Activated CD4-positive, CD25-positive, alpha-beta regulatory T cell (primary cell): Measurements from ENCODE around the gene EXOC4.

Experiments
- DNase-seq, 4 experiments: peaks; one replicate each; lab custom pipeline; 2025; lab: John Stamatoyannopoulos, UW

Gene EXOC4

GRCh38 chr7:133706016-133706415, 453.1 kb downstream of the EXOC4 start:
- DNase-seq, result no peak

GRCh38 chr7:133709036-133709880, 456.4 kb downstream of the EXOC4 start:
- DNase-seq, result no peak

DNA sequence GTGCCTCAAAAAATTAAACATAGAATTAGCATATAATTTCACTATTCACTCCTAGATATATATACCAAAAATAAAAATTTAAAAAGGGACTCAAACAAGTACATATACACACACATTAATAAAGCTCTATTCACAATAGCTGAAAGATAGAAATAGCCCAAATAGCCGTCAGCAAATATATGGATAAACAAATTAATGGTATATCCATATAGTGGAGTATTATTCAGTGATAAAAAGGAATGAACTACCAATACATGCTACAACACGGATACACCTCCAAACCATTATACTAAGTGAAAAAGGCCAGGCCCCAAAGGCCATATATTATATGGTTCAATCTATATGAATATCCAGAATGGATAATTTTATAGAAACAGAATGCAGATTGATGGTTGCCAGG, 459.7 kb downstream of the EXOC4 start:
- no peak for DNase-seq

DNA sequence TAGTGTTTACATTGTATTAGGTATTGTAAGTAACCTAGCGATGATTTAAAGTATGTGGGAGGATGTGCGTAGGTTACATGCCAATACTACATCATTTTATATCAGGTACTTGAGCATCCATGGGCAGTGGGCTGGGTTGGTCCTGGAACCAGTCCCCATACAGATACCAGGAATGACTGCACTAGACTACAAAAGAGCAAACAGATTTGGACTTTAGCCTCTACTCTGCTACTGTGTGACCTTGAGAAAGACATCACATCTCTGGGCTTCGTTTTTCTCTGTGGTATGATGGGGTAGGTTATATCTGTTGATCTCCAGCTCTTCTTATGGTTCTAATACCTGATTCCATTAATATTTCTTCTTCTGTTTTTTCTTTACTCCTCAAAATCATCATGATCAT, 461.8 kb downstream of the EXOC4 start:
- no peak for DNase-seq

DNA sequence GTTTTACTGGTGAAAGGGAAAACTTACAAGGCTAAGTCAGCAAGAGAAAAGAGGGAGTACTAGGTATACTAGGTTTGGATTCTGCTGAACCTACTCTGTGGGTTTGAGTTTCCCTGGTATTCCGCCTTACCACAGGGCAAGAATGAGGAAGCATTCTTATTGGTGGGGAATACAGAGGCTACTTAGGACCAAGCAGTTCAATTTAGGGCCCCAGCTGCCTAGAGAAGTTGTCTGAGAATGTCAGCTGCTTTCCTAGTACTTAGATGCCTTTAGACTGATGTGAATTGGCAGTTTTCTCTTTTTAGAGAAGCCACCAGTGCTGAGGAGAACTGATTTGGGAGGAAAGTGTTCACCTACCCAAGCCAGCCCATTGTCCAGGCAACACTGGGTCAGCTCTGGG, 465.3 kb downstream of the EXOC4 start:
- DNase-seq, result no peak

DNA sequence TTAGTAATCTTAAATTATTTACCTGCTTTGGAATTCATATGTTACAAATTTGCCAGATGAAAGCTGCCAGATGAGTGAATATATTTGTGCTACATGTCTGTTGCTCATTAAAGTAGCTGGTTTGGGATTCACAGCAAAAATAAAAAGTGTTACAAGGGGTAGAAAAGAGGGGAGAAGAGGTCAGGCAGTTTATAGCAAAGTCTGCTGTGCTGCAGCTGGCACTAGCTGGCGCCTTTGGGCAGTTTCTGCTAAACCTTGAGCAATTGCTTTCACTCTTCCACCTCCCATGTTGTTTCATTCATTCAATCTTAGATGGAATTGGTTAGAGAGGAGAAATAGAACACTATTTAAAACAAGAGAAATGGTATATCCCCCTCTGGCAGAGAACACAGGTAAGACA, 470.2 kb downstream of the EXOC4 start:
- no peak for DNase-seq

DNA sequence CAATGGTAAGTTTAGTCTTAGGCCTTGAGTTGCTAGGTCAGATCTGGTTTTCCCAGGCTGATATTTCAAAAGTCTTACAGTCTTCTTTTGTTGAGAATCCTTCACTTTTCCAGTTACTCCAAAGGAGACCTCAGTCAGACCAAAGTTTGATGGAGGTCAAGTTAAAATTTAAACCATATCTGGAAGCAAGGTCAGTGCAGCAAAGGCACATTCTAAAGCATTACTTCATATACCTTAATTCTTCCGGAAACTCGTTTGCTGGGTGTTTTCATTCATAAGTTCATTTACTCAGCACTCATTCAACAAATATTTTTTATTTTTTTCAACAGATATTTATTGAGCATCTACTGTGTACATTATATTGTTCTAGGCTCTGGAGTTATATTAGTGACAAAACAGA, 471.3 kb downstream of the EXOC4 start:
- no peak for DNase-seq

GRCh38 chr7:133724694-133725093, 471.8 kb downstream of the EXOC4 start:
- DNase-seq, result no peak

DNA sequence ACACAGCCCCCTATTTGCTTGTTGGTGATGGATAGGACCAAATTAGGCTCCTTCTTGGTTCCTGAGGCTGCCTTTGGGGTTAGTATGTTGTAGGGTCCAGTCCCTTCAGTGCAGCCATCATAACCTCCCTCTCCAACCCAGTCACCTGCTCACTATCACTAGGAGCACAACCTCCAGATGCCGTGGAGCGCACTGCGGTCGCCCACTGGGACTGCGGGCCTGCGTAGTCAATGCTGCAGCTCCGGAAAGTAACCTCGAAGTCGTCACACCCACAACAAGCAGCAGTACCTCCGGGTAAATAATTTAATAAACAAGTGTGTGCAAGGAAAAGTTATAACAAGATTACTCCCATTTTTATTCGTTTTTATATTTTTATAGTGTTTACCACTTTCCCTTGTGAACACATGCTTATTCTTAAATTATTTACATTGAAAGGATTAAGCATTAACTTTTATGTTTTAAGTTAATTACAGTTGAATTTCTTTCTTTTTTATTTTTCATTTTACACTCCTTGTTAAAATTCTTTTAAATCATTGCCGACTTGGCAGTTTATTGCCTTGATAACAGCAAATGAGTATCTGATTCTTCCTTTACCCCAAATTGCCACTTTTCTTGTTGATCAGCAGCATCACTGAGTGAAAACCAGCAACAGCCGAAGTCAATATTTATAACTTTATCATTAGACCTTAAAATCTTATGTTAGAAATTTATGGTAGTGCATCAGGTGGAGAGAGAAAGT, 474.8 kb downstream of the EXOC4 start:
- DNase-seq, result no peak

DNA sequence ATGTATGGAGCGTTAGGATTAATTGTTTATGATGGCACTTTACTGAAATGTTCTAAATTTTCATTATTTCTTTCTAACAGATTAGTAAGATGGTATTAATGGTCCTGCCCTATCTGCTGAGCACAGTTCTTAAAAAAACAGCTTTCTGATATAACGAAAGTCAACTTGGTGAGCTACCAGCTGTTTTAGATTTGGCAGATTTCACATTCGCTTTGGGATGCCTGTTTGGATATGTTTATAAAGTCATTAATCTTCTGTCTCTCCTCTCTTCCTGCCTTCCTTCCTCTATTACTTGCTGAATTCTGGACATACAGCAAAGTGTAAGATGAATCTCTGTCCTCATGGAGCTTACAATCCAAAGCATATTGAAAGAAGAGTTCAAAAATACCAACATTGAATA, 477.5 kb downstream of the EXOC4 start:
- no peak for DNase-seq

GRCh38 chr7:133733401-133733800, 480.5 kb downstream of the EXOC4 start:
- DNase-seq, result no peak

- no peak for DNase-seq
Observed at GRCh38 chr7:133735222-133735621, 482.3 kb downstream of the EXOC4 start.

DNA sequence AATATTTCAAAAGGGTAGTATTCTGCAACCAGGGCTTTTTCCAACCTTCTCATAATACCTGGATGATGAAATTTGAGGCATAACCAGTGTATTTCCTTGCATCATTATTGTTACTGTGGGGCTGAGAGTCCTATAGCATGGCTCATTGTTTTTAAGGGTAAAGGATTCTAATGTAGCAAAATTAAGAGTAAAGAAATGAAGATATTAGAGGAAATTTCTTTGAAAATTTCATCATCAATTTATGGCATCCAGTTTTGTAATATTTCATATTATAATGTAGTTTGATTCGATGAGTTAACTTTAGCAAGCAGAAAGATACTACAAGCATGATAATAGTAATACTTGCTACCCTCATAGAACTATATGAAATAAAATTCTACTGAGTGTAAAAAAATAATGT, 486.9 kb downstream of the EXOC4 start:
- no peak for DNase-seq

DNA sequence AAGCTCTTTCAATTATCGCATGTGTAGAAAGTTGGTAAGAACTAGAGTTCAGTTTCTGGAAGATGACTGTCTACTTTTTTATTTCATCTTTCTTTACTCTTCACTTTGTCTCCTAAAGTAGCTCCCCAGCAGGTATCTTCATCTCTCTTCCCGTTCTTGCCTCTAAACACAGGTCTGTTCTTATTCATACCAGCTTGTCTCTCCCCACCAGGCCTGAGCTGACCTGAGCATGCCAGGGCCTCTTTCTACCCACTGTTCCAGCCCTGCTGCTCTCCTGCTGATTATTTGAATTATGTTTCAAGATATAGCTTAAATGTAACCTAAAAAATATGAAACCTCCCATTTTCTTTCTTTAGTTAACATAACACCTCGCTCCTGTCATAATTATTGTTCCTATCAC, 488.2 kb downstream of the EXOC4 start:
- no peak for DNase-seq

GRCh38 chr7:133741703-133742102, 488.8 kb downstream of the EXOC4 start:
- no peak for DNase-seq

DNA sequence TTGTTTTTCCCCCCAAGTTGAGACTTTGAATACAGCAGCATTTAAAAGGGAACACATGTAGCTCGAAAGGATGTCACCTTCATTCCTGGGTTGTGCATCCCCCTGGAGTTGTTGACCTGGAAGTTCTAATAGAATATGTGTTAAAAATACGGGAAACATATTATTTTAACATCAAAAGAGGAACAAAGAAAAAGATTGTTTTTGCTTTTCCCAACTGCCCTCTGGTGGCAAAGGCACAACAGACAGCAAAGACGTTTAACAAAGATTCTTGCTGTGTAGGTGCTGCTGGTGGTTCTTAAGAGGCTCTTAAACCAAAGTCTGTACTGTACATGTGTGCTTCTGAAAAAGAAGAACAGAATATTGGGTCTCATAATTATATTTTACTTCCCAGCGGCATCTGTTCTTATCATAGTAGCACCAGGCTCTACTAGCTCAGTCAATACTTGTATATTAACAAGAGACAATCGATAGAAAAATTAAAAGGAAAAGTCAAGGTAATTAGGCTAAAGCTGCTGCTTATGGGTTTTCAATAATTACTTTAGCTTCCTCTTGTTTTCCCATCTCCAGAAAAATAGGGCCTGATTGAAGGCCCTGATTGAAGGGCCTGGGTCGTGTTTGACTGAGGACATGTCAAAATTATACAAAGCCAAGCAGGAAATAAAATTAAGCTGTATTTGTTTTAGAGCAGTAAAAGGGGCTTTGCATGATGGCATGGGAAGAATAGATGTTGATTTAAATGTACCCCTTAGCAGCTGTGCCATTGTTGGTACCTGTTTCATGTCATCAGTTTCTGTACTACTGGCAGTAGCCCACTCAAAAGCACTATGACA, 490.0 kb downstream of the EXOC4 start:
- no peak for DNase-seq

DNA sequence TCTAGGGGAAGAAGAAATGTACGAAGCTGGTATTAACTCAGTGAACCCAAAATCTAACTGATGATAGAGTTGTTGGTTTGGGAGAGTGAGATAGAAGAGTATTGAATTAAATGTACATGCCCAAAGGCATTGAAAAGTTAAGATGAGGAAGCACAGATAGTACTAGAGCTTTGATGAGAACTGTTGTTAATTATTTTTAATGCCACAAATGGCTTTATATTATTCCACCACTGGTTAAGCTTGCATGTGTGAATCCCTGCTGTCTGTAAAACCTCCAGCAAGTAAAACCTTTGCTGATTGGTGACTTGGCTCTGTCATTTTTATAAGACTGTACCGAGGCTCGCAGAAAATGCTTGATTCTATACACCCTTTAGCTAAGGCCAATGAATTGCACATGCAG, 491.6 kb downstream of the EXOC4 start:
- DNase-seq, result no peak

DNA sequence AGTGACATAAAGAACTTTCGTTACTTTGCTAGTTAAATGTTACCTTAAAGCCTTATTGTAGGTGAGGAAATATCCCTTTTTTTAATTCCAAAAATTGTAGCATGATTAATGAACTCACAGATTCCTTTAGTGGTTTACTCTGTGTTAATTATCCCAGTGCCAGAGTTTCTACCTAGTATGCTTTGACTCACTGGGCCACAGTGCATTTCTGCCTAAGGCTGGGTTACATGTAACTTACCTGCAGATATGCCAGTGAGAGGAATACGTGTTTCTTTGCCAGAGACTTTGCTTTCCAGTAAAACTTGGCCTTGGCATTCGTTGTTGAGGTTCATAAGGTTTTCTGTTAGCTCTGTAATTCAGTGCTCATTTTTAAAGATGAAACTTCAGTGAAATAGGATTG, 493.4 kb downstream of the EXOC4 start:
- DNase-seq, result no peak

- DNase-seq, result no peak
Observed at GRCh38 chr7:133746847-133747246, 494.0 kb downstream of the EXOC4 start.

DNA sequence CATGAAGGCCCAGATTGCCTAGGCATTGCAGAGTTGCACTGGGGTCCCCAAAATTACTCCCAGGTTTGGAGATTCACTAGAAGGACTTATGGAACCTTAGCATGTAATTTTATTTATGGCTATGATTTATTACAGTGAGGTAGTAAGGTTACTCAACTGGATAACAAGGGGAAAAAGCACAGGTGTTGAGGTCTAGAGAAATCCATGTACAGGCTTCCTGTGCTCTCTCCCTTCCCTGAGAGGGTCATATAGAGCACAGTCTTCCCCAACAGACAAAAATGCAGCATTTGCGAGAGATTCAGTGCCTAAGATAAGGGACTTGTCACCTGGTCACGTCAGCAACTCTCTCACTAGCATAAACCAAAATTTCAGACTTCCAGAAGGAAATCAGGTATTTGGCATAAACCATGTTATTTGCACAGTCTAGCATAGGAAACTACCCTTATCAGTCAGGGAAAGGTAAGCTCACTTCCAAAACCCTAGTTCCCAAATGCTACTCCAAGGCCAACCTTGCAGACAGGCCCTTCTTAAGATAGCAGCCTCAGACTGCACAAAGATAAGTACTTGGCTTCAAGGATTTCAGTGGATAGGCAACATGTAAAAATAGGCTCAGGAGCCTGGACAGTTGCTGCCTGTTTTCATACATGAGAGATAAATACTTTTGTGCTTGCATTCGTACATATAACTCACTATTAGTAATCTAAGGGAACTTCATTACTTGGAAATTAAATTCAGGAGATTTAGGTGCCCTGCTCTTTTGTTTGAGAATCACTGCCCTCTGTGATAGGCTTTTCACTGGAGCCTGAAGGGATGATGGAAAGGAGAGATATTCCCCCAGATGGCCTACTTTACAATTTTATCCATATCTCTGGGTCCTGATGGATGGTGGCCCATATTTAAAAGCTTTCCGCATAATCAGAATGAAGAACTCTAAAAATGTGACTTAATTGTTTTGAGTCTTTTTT, 495.8 kb downstream of the EXOC4 start:
- DNase-seq, result no peak

GRCh38 chr7:133750287-133750686, 497.4 kb downstream of the EXOC4 start:
- DNase-seq, result no peak
